ENCODE data around the gene INHBA.

INHBA gene

DNA sequence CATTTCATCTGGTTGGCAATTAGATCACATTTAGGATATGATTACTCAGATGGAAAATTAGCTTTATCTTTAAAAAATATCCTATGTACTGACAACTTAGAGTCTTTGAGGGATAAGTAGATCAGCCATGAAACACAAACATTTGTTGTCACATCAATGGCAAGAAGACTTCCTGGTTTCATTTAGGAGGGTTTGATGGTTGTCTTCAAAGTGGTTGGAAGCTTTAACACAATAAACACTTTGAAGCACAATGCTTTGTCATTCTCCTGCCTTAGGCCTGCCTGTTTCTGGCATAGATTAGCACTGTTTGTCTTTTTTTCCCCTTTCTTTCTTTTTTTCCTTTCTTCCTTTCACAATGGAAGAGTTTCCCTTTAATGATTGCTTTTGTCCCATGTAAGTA, 20.5 kb downstream of the INHBA start:
- TF ChIP-seq, protein P1, sequence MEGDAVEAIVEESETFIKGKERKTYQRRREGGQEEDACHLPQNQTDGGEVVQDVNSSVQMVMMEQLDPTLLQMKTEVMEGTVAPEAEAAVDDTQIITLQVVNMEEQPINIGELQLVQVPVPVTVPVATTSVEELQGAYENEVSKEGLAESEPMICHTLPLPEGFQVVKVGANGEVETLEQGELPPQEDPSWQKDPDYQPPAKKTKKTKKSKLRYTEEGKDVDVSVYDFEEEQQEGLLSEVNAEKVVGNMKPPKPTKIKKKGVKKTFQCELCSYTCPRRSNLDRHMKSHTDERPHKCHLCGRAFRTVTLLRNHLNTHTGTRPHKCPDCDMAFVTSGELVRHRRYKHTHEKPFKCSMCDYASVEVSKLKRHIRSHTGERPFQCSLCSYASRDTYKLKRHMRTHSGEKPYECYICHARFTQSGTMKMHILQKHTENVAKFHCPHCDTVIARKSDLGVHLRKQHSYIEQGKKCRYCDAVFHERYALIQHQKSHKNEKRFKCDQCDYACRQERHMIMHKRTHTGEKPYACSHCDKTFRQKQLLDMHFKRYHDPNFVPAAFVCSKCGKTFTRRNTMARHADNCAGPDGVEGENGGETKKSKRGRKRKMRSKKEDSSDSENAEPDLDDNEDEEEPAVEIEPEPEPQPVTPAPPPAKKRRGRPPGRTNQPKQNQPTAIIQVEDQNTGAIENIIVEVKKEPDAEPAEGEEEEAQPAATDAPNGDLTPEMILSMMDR (IDR thresholded peaks at IDR 0.05; ENCODE audit: low read depth, low read length, missing control alignments), result no peak
- no peak overlapping the region for H3K4me3 ChIP-seq (replicated peaks; ENCODE audit: low read depth, low read length)
- no peak for DNase-seq (ENCODE audit: extremely low read depth, low read depth)

DNA sequence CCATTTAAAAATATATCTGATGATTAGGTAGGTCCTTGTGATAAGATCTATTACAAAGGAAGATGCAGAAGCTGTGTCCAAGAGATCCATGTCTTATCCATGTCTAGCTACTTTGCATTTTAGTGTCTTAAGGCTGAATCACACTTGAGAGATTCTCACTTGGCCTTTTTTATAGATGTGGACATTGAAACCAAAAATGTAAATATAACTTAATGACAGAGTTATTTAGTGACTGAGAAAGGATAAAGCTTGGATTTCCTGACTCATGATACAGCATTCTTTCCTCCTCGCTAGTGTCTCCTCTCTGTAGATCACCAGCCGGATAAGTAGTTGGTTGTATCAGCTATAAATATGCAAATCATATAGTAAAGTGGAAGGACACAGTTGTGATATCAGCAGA, 23.3 kb downstream of the INHBA start:
- no peak overlapping the region for H3K4me3 ChIP-seq (replicated peaks; ENCODE audit: low read depth, low read length)
- TF ChIP-seq, protein P1 (IDR thresholded peaks at IDR 0.05; ENCODE audit: low read depth, low read length, missing control alignments), result no peak
- no peak for DNase-seq (ENCODE audit: extremely low read depth, low read depth)

DNA sequence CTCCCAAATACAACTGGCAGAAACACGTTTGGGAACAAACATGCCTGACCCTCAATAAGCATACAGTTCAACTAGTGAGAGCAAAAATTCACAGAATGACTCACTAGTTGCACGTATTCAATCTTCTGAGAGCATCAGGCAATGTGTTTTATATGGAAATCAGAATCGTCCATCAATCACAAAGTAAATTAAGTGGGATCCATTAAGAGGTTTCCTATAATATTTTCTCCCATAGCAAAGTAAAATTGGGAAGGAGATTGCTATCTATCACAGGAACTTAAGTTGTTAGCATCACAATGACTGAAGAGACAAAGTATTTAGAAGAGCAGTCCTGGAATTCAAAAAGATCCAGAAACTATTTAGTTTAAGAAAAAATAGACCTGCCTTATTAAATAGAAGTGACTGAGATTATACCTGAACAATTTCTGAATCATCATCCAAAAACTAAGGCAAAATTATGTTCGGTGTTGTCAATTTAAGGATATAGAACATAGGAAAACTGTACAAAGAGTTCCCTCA, 28.3 kb downstream of the INHBA start:
- DNase-seq (ENCODE audit: extremely low read depth, low read depth), result no peak
- no peak overlapping the region for H3K4me3 ChIP-seq (replicated peaks; ENCODE audit: low read depth, low read length)
- TF ChIP-seq, protein P1 (IDR thresholded peaks at IDR 0.05; ENCODE audit: low read depth, low read length, missing control alignments), result no peak

DNA sequence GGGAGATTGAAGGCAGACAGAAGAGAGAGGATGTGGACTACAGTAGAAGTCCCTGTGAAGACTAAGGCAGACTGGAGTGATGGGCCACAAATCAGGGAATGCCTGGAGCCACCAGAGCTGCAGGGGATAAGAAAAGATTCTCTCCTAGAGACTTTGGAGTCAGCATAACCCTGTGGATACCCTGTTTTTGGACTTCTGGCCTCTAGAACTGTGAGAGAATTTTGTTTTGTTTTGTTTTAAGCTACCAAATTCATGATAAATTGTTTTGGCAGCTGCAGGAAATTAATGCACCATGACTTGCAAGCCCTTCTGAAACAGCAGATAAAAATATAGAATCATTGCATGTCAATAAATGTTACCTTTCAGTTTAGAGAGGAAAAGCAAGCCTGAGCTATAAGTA, 41.3 kb downstream of the INHBA start:
- TF ChIP-seq, protein P1 (IDR thresholded peaks at IDR 0.05; ENCODE audit: low read depth, low read length, missing control alignments), result no peak
- H3K4me3 ChIP-seq (replicated peaks; ENCODE audit: low read depth, low read length), result no peak overlapping the region
- DNase-seq (ENCODE audit: extremely low read depth, low read depth), result no peak

DNA sequence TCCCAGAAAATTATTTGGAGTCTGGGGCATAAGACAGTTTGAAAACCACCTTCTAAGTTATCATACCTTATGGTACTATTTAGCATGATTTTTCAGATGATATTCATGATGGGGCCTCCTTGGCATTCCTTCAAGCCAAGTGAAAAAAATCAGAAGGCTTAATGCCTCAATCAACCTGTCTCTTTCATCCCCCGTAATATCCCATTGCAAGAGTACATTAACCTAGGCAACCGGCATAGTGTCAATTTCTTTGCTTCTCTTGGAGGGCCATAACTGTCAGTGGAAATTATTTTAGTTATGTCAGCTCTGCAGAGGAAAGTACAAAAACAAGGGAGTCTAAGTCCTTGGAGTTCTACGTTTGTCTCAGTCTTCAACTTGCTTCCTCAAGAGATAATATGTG, 43.4 kb downstream of the INHBA start:
- DNase-seq (ENCODE audit: extremely low read depth, low read depth), result no peak
- TF ChIP-seq, protein P1 (IDR thresholded peaks at IDR 0.05; ENCODE audit: low read depth, low read length, missing control alignments), result no peak
- no peak overlapping the region for H3K4me3 ChIP-seq (replicated peaks; ENCODE audit: low read depth, low read length)

DNA sequence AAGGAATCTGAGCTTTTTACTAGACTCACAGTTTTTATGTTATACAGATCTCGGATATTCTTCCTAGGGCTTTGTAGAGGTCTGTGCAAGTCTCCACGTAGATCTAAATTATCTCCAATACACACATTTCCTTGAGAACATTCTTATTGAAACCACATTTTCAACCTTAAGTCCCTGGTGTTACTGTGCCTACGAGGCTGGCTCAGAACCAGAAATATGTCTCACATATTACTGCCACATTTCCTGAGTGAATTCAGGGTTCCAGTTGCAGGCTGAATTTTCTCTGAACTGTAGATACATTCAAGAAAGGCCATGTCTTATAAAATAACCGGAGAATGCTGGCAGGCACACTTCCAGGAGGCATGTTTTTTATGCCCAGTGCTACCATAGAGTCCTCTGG, 46.5 kb downstream of the INHBA start:
- TF ChIP-seq, protein P1 (IDR thresholded peaks at IDR 0.05; ENCODE audit: low read depth, low read length, missing control alignments), result no peak
- H3K4me3 ChIP-seq (replicated peaks; ENCODE audit: low read depth, low read length), result no peak overlapping the region
- peak; percentile 78 for DNase-seq (ENCODE audit: extremely low read depth, low read depth)

DNA sequence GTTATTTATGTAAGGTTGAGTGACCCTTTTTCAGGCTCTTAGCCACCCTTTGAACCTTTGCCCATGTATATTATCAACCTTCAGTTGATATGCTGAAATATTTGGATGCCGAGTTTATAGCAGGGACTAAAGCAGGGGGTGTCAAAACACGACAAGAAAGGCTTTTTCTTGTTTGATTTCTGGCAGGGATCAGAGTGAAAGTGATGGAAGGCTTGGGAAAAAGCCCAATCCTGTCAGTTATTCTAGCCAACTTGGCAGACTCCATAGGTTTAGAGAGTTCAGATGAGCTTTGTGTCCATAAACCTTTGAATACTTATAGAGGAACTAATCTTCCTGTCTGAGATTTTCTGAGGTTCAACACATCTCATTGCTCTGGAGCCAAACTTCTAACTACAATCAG, 47.5 kb downstream of the INHBA start:
- H3K4me3 ChIP-seq (replicated peaks; ENCODE audit: low read depth, low read length), result no peak overlapping the region
- DNase-seq (ENCODE audit: extremely low read depth, low read depth), result no peak
- TF ChIP-seq, protein P1 (IDR thresholded peaks at IDR 0.05; ENCODE audit: low read depth, low read length, missing control alignments), result no peak

Data from HFF-Myc (cell line).